GM18499 (cell line): ENCODE measurements around the gene CDR2L.
"Not testable (repeated sequence)": the region's sequence is repeated elsewhere in the genome, so short reads cannot be mapped to it uniquely, and the experiment has no call there.

ENCODE experiments used
- ATAC-seq: cut with Tn5 transposase; IDR thresholded peaks from one replicate; pipeline ENCODE4 v1.9.1; 2021; ENCODE audit warnings: moderate number of reproducible peaks; ENCODE audit not compliant: insufficient read depth, unreplicated experiment

Gene CDR2L

DNA sequence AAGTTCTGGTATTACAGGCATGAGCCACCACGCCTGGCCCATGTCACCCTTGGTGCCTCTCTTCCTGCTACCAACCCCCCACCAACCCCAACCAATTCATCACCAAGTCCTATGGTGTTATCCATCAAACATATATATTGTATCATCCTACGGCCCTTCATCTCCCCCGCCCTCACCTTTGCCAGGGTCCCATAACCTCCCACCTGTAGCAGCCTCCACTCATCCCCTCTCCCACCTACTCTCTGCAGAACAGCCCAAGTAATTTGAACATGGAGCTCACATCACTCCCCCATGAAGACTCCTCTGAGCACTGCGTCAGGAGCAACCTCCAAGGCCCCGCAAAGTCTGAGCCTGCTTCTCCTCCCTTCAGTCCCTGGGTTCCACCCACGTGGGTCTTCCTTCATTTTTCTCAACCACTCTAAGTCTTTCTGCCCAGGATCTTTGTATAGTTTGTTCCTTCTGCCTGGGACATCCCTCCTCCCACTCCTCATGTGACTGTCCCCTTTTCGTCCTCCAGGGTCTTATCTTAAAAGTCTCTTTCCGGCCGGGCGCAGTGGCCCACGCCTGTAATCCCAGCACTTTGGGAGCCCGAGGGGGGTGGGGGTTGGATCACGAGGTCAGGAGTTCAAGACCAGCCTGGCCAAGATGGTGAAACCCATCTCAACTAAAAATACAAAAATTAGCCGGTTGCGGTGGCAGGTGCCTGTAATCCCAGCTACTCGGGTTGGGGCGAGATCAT is 7.9 kb upstream of the CDR2L start:
- no peak for ATAC-seq

DNA sequence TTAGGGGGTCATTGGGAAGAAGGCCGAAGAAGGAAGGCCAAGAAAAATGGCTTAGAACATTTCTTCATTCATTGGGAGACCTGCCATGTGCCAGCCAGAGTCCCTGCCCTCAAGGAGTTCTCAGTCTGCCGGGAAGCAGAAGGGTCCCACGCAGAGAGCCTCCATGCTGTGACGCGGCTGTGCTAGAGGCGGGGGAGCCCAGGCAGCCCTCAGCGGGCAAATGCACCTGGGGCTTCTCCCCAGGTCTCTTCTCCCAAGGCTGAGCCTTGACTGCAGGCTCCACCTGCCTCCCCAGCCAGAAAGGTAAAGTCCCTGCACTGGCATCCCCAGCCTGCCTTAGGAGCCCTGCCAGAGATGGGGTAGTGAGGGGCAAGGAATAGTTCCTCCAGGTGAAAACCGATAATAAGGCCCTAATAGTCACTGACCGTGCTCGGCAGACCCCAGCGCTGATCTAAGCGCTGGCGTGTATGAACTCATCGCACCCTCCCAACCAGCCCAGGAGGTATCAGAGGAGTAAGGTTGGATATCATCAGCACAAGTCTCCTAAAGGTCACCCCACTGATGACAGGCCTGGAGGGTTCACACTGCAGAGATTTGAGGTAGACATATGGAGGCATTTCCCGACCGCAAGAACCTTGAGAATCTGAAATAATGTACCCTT is 6.0 kb upstream of the CDR2L start:
- ATAC-seq, result no peak

GRCh38 chr17:74981979-74982662 is 5.3 kb upstream of the CDR2L start:
- no peak for ATAC-seq

GRCh38 chr17:74982663-74983313 is 4.6 kb upstream of the CDR2L start:
- ATAC-seq, result not testable (repeated sequence)

DNA sequence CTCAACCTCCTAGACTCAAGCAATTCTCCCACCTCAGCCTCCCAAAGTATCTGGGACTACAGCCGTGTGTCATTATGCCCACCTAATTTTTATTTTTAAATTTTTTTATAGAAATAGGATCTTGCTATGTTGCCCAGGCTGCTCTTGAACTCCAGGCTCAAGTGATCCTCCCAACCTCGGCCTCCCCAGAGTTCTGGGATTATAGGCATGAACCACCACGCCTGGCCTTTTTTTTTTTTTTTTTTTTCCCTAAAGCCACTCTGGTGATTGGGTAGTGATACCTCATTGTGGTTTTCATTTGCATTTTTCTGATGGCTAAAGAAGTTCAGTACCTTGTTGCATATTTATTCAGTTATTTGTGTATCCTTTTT is 1.2 kb upstream of the CDR2L start:
- no peak for ATAC-seq

DNA sequence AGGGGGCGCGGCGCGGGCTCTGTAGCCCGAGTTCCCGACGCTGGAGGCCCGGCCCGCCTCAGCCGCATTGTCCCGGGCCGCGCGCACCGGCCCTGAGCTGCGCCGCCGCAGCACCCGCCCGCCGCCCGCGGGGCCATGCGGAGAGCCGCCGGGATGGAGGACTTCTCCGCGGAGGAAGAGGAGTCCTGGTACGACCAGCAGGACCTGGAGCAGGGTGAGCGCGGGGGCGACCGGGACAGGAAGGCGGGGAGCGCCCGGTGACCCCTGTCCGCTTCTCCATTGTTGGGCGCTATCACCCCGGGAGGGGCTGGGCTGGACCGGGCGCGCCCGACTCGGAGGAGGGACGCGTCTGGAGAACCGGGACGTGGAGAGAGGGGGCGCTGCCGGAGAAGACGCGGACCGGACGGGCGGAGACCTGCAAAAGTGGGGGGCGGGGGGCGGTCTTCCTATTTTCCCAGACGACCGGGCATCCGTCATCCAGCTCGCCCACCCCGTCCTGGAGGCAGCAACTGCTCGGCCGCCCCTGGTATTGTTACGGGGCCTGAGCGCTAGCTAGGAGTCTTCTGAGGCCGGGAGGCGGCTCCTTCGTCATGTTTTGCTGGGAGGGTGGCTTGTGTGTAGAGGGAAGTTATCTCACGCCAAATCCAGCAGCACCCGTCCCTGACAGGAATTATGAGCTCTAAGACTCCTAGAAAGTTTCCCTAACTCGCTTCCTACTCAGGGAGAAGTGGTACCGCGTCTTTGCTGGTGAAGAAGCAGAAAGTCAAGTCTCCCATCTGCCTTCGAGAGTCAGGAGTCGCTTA is 678 bp downstream of the CDR2L start:
- ATAC-seq, result no peak

DNA sequence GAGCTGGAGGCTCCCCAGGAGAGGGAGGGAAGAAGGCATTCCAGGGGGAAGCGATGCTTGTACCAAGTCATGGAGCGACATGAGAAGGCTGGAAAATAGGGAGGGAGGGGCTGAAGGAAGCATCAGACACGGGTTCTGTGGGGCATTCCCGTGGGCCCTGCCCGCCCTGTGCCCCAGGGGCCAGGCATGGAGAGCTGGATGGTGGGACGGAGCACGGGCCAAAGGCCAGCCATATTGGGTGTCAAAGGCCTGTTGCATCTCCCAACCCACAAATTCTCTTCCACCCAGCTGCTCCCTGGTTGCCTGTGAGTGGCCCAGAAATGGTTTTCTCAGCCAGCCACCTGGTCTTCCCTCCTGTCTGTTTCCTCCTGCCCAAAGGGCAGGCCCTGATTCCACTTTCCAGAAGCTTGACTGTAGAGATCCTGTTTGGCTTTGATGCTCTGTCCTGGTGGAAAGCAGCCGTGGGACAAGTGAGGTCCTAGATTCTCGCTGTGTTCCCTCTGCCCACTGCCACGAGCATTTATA is 3.2 kb downstream of the CDR2L start:
- no peak for ATAC-seq

DNA sequence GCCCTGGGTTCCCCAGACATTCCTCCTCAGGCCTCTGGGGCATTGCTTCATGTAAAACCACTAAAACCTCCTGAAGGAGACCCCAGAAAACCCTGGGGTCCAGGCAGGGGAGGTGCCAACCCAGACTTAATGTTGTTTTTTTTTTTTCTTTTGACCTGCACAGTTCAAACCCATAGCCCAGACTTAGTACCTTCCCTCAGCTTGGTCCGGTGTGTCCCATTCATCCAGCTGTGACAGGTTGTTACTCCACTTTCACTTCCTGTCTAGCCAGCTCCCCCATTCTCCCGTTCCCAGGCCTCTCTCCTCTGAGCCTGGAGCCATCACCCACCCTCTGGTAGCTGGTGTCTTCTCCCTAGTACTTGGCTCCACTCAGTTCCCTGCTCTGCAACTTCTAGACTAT is 4.8 kb downstream of the CDR2L start:
- ATAC-seq, result no peak

GRCh38 chr17:74994440-74994839 is 7.0 kb downstream of the CDR2L start:
- ATAC-seq, result no peak

- ATAC-seq, result no peak
Measured at GRCh38 chr17:74995847-74996246, 8.4 kb downstream of the CDR2L start.

DNA sequence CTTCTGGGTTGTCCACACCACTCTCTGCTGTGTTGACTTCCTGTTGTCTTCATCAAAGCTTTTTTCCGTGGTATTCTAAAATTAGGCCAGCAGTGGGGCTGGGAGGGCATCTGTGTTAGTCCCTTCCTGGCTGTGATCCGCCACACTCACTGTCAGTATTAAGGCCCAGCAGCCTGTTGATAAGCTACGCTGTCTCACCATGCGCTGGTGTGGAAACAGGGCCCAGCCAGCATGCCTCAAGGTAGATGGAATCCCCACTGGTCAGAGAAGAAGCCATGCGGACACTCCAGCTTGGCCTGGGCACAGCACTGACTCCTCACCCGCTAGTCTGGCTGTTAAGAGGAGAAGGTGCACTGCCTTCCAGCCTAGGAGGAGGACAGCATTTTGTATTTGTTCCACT is 11.4 kb downstream of the CDR2L start:
- ATAC-seq, result no peak

- no peak for ATAC-seq
Measured at GRCh38 chr17:74999523-74999922, 12.1 kb downstream of the CDR2L start.

DNA sequence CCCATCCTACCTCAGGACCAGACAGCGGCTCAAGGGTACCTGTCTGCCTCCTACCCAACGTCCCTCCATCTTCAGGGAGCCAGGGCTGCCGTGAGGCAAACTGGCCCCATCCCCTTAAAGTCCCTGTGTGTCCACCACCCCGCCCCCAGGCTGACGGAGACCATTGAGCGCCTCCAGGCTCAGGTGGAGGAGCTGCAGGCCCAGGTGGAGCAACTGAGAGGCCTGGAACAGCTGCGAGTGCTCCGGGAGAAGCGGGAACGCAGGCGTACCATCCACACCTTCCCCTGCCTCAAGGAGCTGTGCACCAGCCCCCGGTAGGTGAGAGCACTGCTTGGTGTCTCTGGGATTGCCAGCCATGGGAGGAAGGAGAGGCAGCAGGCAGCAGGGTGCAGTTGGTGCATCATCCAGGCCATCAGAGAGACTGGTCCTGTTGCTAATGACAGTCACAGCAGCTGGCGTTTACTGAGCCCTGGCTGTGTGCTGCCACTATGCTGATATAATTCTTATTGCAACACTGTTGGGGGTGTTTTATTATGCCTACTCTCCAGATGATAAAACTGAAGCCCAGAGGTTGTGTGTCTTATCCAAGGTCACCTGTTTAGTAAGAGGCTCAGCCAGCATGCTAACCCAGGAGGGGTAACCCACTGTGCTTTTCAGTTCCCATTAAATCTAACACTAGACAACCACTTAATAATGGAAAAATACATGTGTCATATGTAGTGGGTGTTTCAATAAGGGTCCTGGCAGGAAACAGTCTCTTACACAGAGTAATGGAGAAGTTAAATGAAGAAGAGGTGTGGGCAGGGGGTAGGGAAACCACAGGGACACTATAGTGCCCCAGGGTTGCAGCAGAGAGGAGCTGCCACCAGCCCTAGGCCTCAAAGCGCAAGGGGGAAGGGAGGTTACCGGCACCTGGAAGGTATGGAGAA is 14.7 kb downstream of the CDR2L start:
- no peak for ATAC-seq

GRCh38 chr17:75003070-75003956 is 15.9 kb downstream of the CDR2L start:
- no peak for ATAC-seq

DNA sequence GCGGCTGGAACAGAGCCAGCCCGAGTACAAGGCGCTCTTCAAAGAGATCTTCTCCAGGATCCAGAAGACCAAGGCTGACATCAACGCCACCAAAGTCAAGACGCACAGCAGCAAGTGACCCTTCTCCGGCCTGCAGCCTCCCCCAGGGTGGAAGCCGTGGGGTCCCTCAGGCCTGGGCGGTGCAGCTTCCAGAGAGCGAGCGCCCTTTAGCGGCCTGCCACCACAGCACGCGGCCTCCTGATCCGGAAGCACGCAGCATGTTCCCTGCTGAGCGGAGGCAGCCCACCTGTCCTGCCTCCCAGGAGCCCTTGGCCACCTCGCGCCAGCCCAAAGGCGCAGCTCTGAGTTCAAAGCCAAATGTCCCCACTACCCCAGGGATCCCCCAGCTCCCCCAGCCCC is 16.5 kb downstream of the CDR2L start:
- ATAC-seq, result no peak

- ATAC-seq, result no peak
Measured at GRCh38 chr17:75004371-75004770, 16.9 kb downstream of the CDR2L start.

- no peak for ATAC-seq
Measured at GRCh38 chr17:75005291-75005690, 17.9 kb downstream of the CDR2L start.

DNA sequence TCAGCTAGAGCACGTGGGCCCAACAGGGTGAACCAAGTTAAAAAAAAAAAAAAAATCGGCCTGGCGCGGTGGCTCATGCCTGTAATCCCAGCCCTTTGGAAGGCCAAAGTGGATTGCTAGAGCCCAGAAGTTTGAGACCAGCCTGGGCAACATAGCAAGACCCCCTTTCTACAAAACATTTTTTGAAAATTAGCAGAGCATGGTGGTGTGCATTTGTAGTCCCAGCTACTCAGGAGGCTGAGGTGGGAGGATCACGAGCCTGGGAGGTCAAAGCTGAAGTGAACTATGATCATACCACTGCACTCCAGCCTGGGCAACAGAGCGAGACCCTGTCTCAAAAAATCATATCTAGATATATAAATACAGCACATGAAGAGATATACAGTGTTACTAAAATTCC is 18.7 kb downstream of the CDR2L start:
- ATAC-seq, result not testable (repeated sequence)
